HuH-7 (cell line): ENCODE measurements around the gene TNK1.
A peak's percentile ranks its signal among the peaks of the same experiment; 100 is the strongest.

ENCODE experiments used
- DNase-seq: peaks from one replicate; pipeline ENCODE4 v3.0.0; 2011; ENCODE audit warnings: low spot score

TNK1 gene

DNA sequence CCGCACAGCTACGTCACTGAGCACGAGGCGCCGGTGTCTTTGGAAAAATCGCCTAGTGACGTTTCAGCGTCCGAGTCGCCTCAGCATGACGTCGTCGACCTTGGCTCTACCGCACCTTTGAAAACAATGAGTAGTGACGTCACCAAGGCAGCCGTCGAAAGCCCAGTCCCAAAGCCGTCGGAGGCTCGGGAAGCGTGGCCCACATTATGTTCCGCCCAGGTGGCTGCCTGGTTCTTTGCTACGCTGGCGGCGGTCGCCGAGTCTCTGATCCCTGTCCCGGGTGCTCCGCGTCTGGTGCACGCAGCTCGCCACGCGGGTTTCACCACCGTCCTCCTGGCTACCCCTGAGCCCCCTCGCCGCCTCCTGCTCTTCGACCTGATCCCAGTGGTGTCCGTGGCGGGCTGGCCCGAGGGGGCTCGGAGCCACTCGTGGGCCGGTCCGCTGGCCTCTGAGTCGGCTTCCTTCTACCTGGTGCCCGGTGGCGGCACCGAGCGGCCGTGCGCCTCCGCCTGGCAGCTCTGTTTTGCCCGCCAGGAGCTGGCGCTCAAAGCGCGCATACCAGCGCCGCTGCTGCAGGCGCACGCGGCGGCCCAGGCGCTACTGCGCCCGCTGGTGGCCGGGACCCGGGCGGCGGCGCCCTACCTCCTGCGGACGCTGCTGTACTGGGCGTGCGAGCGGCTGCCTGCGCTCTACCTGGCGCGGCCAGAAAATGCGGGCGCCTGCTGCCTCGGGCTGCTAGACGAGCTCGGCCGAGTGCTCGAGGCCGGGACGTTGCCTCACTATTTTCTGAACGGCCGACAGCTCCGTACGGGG lies 55.9 kb downstream of the TNK1 start:
- DNase-seq, result peak; percentile 72

DNA sequence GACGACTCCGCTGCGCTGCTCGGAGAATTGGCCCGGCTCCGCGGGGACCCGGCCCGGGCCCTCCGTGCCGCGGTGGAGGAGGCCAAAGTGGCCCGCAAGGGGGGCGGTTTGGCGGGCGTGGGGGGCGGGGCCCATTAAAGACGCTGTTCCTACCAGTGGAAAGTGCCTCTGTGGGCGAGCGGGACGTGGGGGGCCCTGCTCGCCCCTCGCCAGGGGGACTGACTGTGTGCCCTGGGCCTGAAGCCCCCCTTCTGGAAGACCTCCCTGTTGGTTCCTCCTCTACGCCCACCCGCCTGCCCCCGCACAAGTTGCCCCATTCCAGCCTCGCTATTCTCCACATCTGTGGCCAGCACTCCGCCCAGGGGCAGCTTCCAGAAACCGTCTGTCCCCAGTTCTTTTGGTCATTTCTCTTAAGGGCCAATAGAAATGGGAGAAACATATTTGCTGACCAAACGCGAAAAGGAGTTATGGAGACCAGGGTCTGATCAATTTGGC lies 56.5 kb downstream of the TNK1 start:
- DNase-seq, result no peak

DNA sequence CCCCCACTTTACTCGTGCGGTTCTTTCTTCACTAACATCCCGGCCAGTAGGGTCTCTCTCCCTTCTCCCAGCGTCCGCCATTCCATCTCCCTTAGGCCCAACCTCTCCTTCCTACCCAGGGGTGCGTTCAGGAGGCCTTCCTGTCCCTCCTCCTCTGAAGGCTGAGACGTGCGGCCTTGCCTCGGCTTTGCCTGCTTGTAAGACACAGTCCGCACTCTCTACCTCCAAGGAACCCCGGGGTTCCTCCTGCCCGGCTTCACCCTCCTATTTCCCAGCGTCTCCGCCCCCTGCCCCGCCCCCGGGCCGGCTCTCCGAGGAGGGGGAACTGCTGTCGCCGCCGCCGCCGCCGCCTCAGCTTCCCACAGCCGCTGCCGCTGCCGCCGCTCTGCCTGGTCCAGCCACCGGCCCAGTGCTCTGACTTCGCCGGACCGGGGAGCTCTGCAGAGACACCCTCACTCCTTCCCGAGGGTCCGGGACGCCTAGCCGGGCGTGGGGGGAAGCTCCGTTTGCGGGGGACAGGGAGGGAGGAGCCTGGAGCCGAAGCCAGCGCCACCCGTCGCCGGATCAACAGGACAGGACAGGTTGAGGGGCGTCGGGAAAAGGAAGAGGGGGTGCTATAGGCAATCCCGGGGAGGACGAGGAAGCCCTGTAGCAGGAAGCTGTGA lies 57.2 kb downstream of the TNK1 start:
- peak; percentile 62 for DNase-seq

DNA sequence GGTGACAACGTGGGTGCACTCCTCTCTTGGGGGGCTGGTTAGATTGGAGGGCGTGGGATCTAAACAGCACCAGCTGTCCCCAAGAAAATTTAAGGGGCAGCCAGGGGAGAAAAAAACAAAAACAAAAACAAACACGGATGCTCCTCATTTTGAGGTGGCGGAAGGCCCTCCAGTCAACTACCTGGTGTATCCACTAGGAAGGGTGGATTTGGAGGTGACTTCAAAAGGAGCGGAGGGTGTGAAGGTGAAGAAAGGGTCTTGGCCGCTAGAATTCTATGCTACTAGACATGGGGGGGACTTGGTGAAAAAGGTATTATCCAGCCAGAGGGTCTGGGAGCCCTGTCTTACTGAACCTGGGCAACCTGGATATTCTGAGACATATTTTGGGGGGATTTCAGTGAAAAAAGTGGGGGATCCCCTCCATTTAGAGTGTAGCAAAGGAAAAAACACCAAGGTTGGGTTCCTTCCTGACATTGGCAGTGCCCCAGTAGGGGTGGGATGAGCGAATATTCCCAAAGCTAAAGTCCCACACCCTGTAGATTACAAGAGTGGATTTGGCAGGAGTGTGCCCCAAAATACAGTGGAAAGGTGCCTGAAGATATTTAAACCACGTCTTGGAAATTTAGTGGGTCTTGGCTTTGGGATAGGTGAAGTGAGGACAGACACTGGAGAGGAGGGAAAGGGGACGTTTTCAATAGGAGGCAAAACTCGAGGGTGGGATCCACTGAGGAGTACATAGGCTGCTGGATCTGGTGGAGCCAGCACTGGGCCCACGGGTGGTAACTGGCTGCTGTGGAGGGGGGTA lies 58.0 kb downstream of the TNK1 start:
- no peak for DNase-seq
